C4-2B (cell line): ENCODE measurements around the gene ENDOV.

Experiments
- CTCF ChIP-seq: fragments of 450-650 bp; conservative IDR thresholded peaks from 2 replicates; pipeline ENCODE4 v1.5.1; 2017; ENCODE audit warnings: mild to moderate bottlenecking
- ZFX ChIP-seq: fragments of 450-650 bp; IDR thresholded peaks from 2 replicates; pipeline ENCODE4 v1.6.1; 2017

GRCh38 chr17:80393961-80394360 lies 21.0 kb upstream of the ENDOV start:
- TF ChIP-seq CTCF: no peak
- TF ChIP-seq ZFX: no peak
